PC-3 (cell line): ENCODE measurements around the gene ATF2. TPM values are rescaled to one million over a fixed set of nuclear protein-coding genes. Genes with fewer than 3 reads are reported as not detected.

ENCODE experiments used
- ATAC-seq: fragments of 200-7000 bp; cut with Tn5 transposase; 2 replicates; pipeline ENCODE4 v1.9.1; 2020; ENCODE audit warnings: mild to moderate bottlenecking, moderate library complexity
- BruUV-seq: library from RNA; stranded (reverse); fragments of 400-500 nt; replicated peaks from 2 replicates; lab custom pipeline; 2021; lab: Mats Ljungman, UMichigan
- CTCF ChIA-PET: fragments of 300-600 bp; sonication (Branson Sonifier 250); formaldehyde crosslinking; loops from one replicate; lab custom pipeline; 2022; ENCODE audit warnings: antibody characterized with exemption; lab: Charles Lee
- POLR2A ChIA-PET: fragments of 300-600 bp; sonication (Branson Sonifier 250); formaldehyde crosslinking; loops from one replicate; lab custom pipeline; 2022; ENCODE audit warnings: antibody characterized with exemption; ENCODE audit not compliant: unreplicated experiment; lab: Charles Lee
- DNase-seq: peaks from one replicate; pipeline ENCODE4 v3.0.0-alpha.2; 2015
- H2AFZ ChIP-seq: fragments of 300-600 bp; sonication (generic); 2 replicates; pipeline ENCODE4 v1.6.0; 2016; ENCODE audit warnings: antibody characterized with exemption, low read length
- H3F3A ChIP-seq: fragments of 300-600 bp; sonication (generic); one replicate; pipeline ENCODE4 v1.6.0; 2017; ENCODE audit warnings: antibody characterized with exemption, low read length, control low read depth, mild to moderate bottlenecking; ENCODE audit not compliant: unreplicated experiment
- H3K27ac ChIP-seq: fragments of 300-600 bp; sonication (generic); 2 replicates; pipeline ENCODE4 v1.5.1; 2016; ENCODE audit warnings: mild to moderate bottlenecking, low read length
- H3K27me3 ChIP-seq: fragments of 300-600 bp; sonication (generic); 2 replicates; pipeline ENCODE4 v1.6.1; 2016; ENCODE audit warnings: low read length, mixed read lengths
- H3K36me3 ChIP-seq: fragments of 300-600 bp; sonication (generic); 2 replicates; pipeline ENCODE4 v1.6.1; 2016; ENCODE audit warnings: low read depth, mixed run types, low read length, mixed read lengths
- H3K4me1 ChIP-seq: fragments of 300-600 bp; sonication (generic); 2 replicates; pipeline ENCODE4 v1.5.1; 2016; ENCODE audit warnings: low read length; ENCODE audit not compliant: insufficient read depth
- H3K4me2 ChIP-seq: fragments of 300-600 bp; sonication (generic); 2 replicates; pipeline ENCODE4 v1.6.0; 2016; ENCODE audit warnings: low read length
- H3K4me3 ChIP-seq: fragments of 300-600 bp; sonication (generic); 2 replicates; pipeline ENCODE4 v1.5.1; 2016; ENCODE audit warnings: mild to moderate bottlenecking, low read length, mixed read lengths
- H3K79me2 ChIP-seq: fragments of 300-600 bp; sonication (generic); 2 replicates; pipeline ENCODE4 v1.6.1; 2017; ENCODE audit warnings: low read length, mixed read lengths
- H3K9ac ChIP-seq: fragments of 300-600 bp; sonication (generic); 2 replicates; pipeline ENCODE4 v1.6.0; 2016; ENCODE audit warnings: mild to moderate bottlenecking, low read length
- H3K9me2 ChIP-seq: fragments of 300-600 bp; sonication (generic); replicated peaks from 2 replicates; pipeline ENCODE4 v1.6.1; 2016; ENCODE audit warnings: mixed run types, low read length, mixed read lengths
- H3K9me3 ChIP-seq: fragments of 300-600 bp; sonication (generic); 2 replicates; pipeline ENCODE4 v1.6.1; 2016; ENCODE audit warnings: low read length, mixed read lengths
- H4K20me1 ChIP-seq: fragments of 300-600 bp; sonication (generic); 2 replicates; pipeline ENCODE4 v1.6.1; 2016; ENCODE audit warnings: low read length, mixed read lengths
- CTCF ChIP-seq: fragments of 300-600 bp; sonication (generic); conservative IDR thresholded peaks from 2 replicates; pipeline ENCODE4 v1.5.1; 2017; ENCODE audit warnings: antibody characterized with exemption, low read depth, mild to moderate bottlenecking, low read length
- EZH2 ChIP-seq: fragments of 300-600 bp; sonication (generic); IDR thresholded peaks from one replicate; pipeline ENCODE4 v1.6.1; 2017; ENCODE audit warnings: antibody characterized with exemption, mild to moderate bottlenecking, low read length; ENCODE audit not compliant: unreplicated experiment
- EZH2phosphoT487 ChIP-seq: fragments of 300-600 bp; sonication (generic); IDR thresholded peaks from 2 replicates; pipeline ENCODE4 v1.6.1; 2018; ENCODE audit warnings: mild to moderate bottlenecking, antibody characterized with exemption, low read length, borderline replicate concordance
- intact Hi-C: fragments of 100-400 bp; cut with micrococcal nuclease; formaldehyde crosslinking; loops from 2 replicates; pipeline ENCODE4 v1.9.0; 2023
- total RNA-seq: library from RNA; depleted of rRNA; stranded (reverse); fragments of >200 nt; gene quantifications from 2 replicates; pipeline ENCODE4 v1.2.3, GENCODE V29; 2014

ATF2 gene
- total RNA-seq, 1 experiment from 2014 or later: 12.6 TPM

GRCh38 chr2:175203621-175204496 lies 35.9 kb upstream of the ATF2 start:
- Histone ChIP-seq H3K9me2 (no peaks in the 10 kb centered on the region), H2AFZ (peak overlapping the region; percentile 53), H3K9ac (no peak overlapping the region), H3K36me3 (no peaks in the 10 kb centered on the region), H4K20me1 (no peaks in the 10 kb centered on the region), H3K4me3 (peak overlapping the region; percentile 13; the same call in 1 of the 2 replicates), H3K4me1 (no peaks in the 10 kb centered on the region), H3F3A (no peaks in the 10 kb centered on the region), H3K79me2 (no peaks in the 10 kb centered on the region), H3K4me2 (peak overlapping the region; percentile 54), H3K27me3 (0 out of 2 replicates have a peak, but pooled peaks cover 3% of the 10 kb centered on the region), H3K9me3 (no peaks in the 10 kb centered on the region), H3K27ac (no peak overlapping the region)
- BruUV-seq: no TSS peak
- ChIA-PET POLR2A (interaction anchor here (0.6 kb wide), 1 partner anchor 199 kb away, joined by 16 read pairs; the partner anchor contains the start of gene CHN1), CTCF (interaction anchor here (0.5 to 1.1 kb wide), 5 partner anchors 48 to 928 kb away, joined by 3 to 4 read pairs (median 3); no protein-coding TSS in a partner anchor)
- TF ChIP-seq EZH2phosphoT487 (no peak), EZH2 (no peak), CTCF (peak; percentile 80)
- intact Hi-C loops: loop anchor here (1.0 kb wide), 1 partner anchor 78 kb away; no protein-coding TSS in a partner anchor
- DNase-seq (peak; percentile 72), ATAC-seq (peak; percentile 99)

- ATAC-seq (no peak), DNase-seq (no peak)
- no peak for TF ChIP-seq EZH2
- no peak for TF ChIP-seq CTCF
- no peak for TF ChIP-seq EZH2phosphoT487
- Histone ChIP-seq H3F3A (no peaks in the 10 kb centered on the region), H3K4me1 (no peaks in the 10 kb centered on the region), H3K36me3 (no peaks in the 10 kb centered on the region), H3K27ac (no peak overlapping the region), H3K79me2 (no peaks in the 10 kb centered on the region), H3K9me3 (no peaks in the 10 kb centered on the region), H3K9ac (no peak overlapping the region), H3K4me2 (no peak overlapping the region), H2AFZ (no peak overlapping the region), H4K20me1 (no peaks in the 10 kb centered on the region), H3K9me2 (no peaks in the 10 kb centered on the region), H3K27me3 (no peaks in the 10 kb centered on the region), H3K4me3 (no peak overlapping the region)
- intact Hi-C loops: no loop called here
- no TSS peak for BruUV-seq
- ChIA-PET POLR2A (no interaction called here), CTCF (no interaction called here)
Measured at GRCh38 chr2:175195012-175195411, 27.0 kb upstream of the ATF2 start.

- ChIA-PET POLR2A (no interaction called here), CTCF (no interaction called here)
- Histone ChIP-seq H3K4me1 (no peaks in the 10 kb centered on the region), H3K4me2 (no peak overlapping the region), H3K4me3 (no peak overlapping the region), H2AFZ (no peak overlapping the region), H3K79me2 (no peaks in the 10 kb centered on the region), H3K9me3 (no peaks in the 10 kb centered on the region), H3K27me3 (no peaks in the 10 kb centered on the region), H3K27ac (no peak overlapping the region), H3K9ac (no peak overlapping the region), H3K36me3 (no peaks in the 10 kb centered on the region), H3F3A (no peaks in the 10 kb centered on the region), H4K20me1 (no peaks in the 10 kb centered on the region), H3K9me2 (no peaks in the 10 kb centered on the region)
- DNase-seq: no peak
- TF ChIP-seq EZH2phosphoT487: no peak
- TF ChIP-seq CTCF: no peak
- no peak for TF ChIP-seq EZH2
- no peak for ATAC-seq
- intact Hi-C loops: no loop called here
- no TSS peak for BruUV-seq
Measured at GRCh38 chr2:175188761-175189160, 20.8 kb upstream of the ATF2 start.
